GM19193 (cell line): ENCODE data around the gene TREH.

Experiments used
- POLR2A ChIP-seq: IDR thresholded peaks from 4 replicates; pipeline ENCODE4 v1.6.1; 2011; ENCODE audit not compliant: insufficient read depth, insufficient read length; ENCODE audit errors: extremely low read depth

The TREH gene

DNA sequence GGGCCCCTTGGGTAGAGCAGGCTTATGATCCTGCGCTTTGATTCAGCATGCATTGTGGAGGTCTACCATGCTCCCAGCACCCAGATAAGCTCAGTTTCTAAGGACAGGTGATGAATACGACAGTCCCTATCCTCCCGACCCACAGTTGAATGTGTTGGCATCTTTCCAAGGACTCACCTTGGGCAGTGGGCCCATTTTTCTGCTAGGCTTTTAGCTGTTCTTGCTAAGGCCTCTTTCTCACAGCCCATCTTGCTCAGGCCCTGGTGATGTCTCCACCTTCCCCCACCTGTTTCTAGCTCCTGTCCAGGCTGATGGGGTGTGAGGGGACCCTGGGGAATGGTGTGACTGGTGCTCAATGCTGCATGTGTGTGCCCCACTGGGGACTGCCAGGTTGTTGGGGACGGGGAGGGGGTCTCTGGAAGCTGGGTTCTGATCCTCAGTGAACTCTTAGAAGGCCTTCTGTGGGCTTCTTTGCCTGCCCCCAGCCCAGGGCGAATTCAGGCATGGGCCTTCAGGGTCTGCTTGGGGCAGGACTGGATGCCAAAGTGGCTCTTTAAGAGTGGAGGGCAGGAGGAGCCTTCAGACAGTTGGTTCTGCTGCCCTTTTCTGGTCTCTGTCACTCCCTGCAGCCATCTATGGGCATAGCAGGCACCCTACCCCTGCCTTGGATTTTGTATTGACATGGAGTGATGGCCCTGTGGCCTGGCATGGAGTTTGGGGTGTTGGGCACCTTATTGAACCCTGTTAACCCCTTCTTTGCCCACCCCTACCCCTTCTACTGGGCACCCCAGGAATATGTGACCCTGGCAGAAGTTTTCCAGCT, 38.9 kb downstream of the TREH start:
- no peak for TF ChIP-seq POLR2A

DNA sequence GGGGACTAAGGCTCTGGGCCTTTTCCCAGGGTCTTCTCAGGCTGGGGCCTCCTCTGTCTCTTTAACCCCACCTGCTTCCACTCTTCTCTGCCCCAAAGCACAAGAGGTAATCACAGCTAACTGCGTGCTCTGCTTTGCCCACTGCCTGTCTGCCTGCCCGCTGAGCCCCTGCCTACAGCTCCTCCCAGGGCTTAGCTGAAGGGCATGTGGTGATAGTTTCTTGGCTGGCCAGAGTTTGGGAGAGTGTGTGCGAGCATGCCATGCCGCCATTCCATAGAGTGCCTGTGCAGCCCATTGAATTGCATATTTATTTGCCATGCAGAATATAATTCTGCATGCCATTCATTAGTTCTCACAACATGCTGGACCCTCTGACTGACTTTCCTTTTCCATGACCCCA, 39.6 kb downstream of the TREH start:
- TF ChIP-seq POLR2A, result no peak

DNA sequence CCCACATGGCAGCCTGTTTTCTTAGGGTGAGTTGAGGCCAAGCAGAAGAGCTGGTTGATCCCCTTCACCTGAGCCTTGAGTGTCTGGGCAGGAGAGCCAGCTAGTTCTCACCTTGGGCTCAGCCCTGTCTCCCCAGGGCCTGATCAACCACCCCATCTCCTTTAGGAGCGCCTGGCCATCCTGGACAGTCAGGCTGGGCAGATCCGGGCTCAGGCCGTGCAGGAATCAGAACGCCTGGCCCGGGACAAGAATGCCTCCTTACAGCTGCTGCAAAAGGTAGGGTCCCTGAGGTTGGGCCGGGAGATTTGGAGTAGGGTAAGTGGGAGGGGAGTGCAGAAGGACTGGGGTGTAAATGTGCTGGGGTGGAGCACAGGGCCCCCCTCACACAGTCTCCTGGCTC, 40.7 kb downstream of the TREH start:
- no peak for TF ChIP-seq POLR2A

DNA sequence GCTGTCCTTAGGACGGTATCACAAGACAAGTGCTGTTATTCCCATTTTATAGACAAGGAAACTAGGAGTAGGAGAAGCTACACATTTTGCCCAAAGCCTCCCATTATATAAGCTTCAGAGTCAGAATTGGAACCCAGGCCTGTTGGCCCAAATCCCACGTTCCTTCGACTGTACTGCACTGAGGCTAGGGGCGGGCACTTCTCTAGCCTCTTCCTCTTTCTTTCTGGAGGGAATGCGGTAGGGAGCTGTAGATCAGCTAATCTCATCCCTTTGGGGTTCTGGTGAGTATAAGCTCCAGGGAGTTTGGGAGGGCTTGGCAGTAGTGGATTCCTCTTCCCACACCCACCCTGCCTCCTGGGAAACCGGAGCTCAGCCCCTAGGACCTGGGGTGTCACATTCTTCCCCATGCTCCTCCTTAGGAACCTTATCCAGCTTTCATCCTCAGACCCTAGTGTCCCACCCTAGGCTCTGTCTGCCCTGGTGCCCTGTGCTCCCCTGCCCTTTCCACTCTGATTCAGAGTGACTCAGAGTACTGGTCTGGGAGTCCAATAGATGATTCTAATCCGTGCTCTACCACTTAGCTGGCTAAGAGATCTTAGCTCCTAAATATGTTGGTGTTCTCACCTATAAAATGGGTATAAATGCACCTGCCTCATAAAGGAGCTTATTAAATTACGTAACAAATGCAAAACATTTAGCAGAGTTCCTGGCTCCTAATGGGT, 42.7 kb downstream of the TREH start:
- no peak for TF ChIP-seq POLR2A

DNA sequence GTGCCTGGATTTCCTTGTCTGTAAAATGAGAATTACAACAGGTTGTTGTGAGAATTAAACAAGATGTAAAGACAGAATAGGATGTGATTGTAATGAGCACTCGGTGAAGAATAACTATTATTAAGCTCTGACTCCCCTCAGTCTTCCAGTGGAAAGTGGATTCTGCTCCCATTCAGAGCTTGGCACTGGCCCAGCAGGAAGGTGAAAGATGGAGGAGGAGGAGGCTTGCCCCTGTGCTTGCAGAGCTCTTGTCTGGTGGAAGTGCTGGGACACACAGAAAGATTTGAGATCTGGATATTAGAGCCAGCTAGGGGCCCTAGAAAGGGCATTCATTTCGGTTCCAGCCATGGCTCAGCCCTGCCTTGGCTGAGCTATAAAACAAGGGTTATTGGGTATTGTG, 43.8 kb downstream of the TREH start:
- TF ChIP-seq POLR2A, result no peak

DNA sequence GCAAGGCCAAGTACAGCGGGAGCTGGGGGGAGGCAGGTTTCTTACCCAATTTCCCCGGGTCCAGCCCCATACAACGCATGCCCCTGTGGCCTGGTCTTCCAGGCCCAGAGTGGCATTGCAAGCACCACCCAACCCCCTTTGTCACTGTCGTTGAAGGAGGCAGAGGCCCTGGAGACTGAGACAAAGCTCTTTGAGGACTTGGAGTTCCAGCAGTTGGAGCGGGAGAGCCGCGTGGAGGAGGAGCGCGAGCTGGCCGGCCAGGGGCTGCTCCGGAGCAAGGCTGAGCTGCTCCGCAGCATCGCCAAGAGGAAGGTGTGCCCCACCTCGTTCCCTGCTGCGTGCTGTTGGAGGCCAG, 44.2 kb downstream of the TREH start:
- TF ChIP-seq POLR2A, result no peak

DNA sequence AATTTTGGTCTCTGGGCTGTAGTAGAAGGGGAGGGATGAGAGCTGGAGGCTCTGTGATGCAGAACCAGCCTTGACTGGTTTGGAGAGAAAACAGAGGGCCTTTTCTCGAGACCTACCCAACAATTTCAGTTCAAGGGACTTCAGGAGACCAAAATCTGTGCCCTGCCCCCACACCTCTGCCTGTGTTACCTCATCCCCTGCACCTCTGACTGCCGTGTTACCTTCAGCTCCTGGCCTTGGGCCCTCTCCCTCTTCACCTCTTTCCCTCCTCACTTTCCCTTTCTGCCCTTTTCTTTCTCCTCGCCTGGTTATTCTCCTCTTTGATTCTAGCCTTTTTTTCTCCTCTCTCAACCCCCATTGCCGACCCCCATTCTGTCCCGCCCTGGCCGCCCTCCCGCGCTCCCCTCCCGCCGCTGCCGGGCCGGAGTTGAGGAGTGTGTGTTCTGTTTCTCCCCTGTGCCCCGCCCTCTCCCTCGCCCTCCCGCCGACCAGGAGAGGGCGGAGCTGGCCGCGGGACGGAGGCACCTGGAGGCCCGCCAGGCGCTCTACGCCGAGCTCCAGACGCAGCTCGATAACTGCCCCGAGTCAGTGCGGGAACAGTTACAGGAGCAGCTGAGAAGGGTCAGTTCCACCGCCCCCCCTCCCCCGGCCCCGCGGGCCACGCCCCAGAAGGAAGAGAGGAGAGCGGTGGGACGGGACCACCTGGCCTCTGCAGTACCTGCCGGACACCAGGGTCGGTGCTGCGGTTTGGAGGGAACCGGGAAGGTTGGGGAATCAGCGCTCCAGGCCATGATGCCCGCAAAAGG, 44.8 kb downstream of the TREH start:
- no peak for TF ChIP-seq POLR2A

DNA sequence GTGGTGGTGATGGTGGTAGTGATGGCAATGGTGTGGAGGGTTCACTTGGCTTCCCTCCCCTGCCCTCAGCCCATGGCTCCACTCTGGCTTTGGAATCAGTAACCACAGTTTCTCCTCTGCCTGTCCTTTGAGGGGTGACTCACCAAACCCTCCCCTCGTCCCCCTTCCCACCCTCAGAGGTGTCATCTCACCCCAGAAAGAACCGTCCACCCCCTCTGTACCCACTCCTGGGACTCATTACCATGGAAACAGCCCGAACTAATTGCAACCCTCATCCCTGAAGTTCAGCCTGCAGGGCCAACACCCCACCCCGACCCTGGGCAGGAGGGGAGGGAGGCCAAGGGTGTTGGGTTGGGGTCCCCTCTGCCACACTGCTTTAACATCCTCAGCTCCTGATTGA, 45.5 kb downstream of the TREH start:
- TF ChIP-seq POLR2A, result no peak

DNA sequence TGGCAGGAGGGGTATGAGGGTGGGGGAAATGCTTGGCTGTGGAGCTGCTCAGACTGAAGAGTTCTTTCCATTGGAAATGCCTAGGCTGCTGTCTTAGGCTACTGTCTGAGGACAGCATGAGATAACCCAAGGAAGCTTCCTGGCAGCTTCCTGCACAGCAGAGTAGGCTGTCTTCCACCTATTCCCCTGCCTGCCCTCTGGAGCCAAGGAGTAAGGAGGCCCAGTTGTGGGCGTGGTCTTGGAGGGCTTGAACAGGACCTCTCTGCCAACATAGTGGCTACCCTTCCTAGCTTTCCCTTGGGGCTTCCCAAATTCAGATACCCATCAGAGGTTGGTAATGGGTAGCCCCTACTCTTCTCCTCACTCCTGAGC, 46.1 kb downstream of the TREH start:
- no peak for TF ChIP-seq POLR2A

DNA sequence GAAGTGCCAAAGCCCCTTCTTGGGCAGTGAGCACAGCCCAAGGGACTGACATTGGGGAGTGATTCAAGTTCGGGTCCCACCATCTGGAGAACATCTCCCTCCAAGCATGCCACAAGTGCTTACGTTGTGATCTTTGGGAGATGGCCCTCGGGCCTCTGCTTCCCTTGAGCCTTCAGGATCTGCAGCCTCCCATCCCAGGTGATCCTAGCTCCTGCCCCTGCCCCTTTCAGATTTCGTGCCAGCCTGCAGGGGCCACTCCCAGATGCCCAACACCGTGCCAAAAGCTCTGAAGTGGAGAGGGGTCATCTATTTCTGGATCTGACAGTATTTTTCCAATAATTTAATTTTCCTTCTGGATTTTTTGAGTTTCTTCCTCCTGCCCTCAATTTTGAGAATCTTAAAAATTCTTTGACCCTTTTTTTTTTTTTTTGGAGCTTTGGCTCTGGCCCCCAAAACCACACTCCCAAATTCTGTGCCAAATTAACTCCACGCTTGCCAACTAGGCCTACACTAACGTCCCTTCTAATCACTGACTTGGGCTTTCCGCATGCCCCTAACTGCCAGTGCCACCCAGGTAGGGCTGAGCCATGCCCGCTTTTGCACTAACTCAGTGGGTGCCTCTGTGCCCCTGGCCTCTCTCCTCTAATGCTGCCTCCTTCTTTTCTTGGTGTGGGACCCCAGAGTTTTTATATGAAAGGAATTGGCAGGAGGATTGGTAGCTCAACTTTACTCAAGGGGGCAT, 46.7 kb downstream of the TREH start:
- TF ChIP-seq POLR2A, result no peak

DNA sequence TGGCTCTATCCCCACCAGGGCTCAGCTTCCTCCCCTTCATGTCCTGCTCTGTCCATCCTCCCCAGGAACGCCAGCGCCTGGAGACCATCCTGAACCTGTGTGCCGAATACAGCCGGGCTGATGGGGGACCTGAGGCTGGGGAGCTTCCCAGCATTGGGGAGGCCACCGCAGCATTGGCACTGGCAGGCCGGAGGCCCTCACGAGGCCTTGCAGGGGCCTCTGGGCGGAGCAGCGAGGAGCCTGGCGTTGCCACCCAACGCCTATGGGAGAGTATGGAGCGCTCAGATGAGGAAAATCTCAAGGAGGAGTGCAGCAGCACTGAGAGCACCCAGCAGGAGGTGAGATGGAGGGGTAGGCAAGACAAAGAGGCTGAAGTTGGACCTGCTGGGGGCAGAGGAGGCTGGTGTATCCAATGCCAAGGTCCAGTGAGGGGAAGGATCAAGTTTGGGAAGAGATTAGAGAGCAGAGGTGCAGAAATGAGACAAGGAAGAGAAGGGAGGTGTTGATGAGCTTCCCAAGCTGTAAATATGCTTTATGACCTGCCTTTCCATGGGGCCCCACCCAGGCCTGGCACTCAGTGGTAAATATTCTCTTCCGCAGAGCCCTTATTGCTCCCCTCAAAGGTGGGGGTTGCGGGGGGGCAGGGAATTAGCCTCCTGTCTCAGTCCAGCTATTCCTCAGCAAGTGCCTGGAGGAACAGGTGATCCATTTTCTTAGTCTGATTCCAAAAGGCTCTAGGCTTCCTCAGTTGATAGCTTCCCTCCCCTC, 48.1 kb downstream of the TREH start:
- TF ChIP-seq POLR2A, result no peak

DNA sequence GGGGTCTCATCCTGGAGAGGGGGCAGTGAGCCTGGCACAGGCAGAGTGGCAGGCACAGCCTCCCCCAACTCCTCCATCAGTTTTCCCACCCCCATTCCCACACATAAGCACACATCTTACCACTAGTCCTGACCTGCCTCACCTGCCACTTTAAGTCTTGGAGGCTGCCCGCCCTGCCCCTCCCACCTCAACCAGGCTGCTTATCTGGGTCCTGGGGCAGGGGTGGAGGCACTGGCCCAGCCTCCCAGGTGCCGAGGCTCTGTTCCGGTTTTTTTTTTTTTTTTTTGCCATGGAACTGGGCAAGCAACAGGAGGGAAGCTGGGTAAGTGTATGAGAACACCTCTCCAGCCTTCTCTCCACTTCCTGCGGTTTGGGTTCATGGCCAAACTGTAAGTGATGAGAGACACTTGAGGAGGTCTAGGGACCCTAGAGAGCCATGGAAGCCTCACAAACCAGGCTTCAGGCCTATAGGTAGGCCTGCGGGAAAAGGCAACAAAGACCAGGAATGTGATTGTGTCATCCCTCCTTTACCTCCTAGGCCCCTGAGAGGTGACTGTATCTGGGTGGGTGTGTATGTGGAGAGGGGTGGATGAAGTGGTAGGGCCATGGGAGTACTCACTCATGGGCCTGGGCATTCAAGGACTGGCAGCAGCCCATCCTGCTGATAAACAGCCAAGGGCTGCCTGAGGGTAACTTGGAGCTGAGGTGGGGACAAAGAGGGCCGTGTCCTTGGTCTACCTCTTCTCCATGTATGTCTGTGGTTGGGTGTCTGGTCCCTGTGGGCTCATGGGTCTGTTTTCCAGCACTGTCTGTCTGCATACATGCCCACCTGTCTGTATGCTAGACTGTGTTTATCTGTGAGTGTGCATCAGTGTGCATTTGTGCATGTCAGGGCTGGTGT, 49.4 kb downstream of the TREH start:
- TF ChIP-seq POLR2A, result no peak

DNA sequence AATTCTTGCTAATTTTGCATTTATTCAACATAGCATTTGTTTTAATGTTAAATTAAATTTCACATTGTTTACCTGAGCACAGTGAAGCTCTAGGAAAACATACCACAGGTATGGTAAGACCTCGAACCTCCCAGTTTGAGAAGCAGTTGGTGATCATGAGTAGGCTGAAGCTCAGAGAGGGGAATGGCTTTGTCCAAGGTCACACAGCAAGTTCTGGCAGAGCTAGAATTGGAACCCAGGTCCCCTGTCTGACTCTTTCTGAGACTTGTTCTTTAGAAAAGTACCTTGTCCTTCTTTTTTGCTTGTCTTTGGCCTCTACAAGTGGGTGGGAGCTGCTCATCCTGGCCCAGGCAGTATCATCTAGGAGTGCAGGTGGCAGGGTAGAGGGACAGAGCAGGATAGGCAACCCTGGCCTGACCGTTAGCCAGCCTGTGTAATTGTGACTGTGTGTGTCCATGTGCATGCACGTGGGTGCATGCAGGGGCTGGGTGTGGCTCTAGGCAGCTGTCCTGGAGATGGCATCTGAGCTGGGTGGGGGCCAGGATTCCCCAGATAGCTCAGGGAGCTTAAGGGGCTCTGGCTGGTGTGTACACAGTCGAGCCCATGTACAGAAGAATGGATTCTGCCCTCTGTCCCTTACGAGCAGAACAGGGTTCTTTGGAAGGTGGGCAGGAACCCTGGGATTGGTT, 50.4 kb downstream of the TREH start:
- TF ChIP-seq POLR2A, result no peak
